NCI-H128 (cell line): ENCODE measurements around the gene ATP12A.

Source experiments
- DNase-seq: peaks from one replicate; lab custom pipeline; 2025; ENCODE audit not compliant: unreplicated experiment; lab: John Stamatoyannopoulos, UW

Gene ATP12A

GRCh38 chr13:24684600-24684998, 4.4 kb downstream of the ATP12A start:
- no peak for DNase-seq

GRCh38 chr13:24685314-24685713, 5.1 kb downstream of the ATP12A start:
- no peak for DNase-seq

GRCh38 chr13:24687611-24688010, 7.4 kb downstream of the ATP12A start:
- no peak for DNase-seq

GRCh38 chr13:24688111-24688510, 7.9 kb downstream of the ATP12A start:
- no peak for DNase-seq

DNA sequence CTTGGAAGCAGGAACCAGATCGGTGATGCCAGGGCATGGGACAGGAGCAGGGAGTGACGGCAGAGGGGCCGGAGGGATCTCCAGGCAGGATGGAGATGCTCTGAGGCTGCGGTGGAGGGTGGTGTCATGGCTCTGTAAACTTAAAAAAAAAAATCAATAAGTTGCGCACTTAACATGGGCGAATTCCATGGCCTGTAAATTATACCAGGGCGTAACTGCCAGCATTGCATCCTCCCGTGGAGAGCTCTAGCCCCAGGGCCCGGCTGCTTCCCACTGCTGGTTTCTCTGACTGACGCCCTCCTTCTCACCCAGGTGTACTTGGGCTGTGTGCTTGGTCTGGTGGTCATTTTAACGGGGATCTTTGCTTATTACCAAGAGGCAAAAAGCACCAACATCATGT, 8.7 kb downstream of the ATP12A start:
- no peak for DNase-seq

GRCh38 chr13:24691381-24691780, 11.2 kb downstream of the ATP12A start:
- no peak for DNase-seq

DNA sequence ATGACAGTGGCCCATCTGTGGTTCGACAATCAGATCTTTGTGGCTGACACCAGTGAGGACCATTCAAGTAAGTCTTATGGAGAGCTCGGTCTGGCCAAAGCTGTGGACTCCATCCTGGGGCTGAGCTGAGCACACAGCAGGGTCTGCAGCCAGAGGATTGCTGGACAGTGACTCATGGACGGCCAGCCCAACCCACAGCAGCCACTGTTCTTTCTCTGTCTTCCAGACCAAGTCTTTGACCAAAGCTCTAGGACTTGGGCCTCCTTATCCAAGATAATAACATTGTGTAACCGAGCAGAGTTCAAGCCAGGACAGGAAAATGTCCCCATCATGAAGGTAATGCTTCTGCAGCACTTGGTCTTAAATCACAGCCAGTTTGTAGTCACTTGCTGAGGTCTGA, 12.4 kb downstream of the ATP12A start:
- no peak for DNase-seq

DNA sequence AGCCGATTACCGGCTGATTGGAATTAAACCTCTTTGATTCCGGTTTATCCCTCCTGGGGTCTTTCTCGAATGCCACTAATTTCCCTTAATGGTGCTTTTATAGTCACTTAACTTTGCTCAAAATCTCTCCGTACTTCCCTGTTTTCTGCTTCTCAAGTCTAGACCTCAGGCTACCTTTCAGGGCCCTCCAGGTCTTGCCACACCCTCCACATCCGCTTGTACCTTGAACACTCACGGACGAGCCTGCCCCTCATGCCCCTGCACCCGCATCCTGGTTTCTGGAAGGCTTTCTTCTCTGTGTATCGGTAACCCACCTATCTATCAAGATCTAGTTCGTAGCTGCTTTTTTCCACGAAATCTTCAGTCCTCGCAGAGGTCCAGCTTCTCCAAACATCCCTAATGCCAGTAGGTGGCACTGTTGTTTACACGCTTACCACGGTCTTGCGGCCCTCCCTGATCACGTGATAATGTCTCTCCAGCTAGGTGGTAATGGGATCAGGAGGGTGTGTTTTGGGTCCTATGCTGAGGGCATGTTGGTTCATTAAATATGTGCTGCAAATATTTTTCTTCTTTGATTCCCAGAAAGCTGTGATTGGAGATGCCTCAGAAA, 13.8 kb downstream of the ATP12A start:
- no peak for DNase-seq

DNA sequence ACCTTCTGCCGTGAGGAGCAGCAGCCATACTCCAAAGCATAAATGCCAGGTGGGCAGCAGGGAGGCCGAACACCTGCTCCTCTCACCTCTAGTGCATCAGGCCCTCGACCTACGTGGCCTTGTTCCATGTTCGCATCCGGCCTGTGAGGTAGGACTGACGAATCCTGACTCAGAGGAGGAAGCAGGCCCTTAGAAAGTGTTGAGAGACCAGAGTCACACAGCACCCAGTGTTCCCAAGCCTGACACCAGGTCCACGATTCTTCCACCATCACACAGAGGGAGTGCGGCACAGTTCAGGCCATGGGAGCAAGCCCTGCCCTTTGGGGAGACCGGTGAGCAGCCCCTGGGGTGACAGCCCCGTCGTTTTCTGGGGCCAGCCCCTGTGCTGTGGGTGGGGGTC, 14.7 kb downstream of the ATP12A start:
- DNase-seq = no peak

- DNase-seq = no peak
These were observed 18.5 kb downstream of the ATP12A start for GRCh38 chr13:24698686-24699085.

DNA sequence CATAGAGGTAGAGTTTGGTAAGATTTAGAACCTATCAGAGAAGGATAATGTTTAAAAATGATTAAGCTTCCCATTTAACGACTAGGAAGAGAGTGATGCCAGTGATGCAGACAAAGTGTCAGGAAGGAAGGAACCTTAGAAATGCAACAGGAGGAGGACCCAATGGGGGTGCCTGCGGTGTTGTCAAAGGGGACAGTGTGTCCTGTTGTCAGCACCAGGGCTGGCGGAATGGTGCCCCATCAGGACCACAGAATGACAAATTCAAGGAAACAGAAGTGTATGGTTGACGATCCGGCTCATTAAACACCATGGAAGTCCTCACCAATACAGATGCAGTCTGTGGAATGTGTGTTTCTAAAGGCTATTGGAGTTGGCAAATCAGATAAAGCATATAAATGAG, 19.3 kb downstream of the ATP12A start:
- DNase-seq = no peak

- DNase-seq = no peak
These were observed 20.3 kb downstream of the ATP12A start for GRCh38 chr13:24700539-24700938.

GRCh38 chr13:24706886-24707585, 26.8 kb downstream of the ATP12A start:
- DNase-seq = no peak

DNA sequence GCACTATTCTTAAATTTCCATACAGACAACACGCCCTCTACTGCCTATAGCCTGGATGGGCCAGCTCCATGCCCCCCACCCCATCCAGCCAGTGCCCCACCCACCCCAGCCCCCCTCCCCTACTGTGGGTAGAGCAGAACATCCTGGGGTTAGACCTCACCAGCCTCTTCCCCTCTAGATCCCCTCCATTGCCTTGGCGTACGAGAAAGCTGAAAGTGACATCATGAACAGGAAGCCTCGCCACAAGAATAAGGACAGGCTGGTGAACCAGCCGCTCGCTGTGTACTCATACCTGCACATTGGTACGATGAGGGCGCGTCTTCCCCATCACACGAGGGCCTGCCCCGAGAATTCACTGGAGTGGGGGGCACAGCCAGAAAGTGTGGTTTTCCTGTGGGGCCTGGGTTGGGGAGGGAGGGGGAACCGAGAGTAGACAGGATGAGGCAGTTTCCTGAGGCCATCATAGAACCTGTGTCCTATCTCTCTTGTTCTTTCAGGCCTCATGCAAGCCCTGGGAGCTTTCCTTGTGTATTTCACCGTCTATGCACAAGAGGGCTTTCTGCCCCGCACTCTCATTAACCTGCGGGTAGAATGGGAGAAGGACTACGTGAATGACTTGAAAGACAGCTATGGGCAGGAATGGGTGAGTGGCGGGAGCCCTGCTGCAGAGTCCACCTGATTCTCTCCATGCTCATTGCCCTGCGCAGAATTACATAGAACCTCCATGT, 29.1 kb downstream of the ATP12A start:
- DNase-seq = no peak

- no peak for DNase-seq
These were observed 32.8 kb downstream of the ATP12A start for GRCh38 chr13:24713022-24713421.

DNA sequence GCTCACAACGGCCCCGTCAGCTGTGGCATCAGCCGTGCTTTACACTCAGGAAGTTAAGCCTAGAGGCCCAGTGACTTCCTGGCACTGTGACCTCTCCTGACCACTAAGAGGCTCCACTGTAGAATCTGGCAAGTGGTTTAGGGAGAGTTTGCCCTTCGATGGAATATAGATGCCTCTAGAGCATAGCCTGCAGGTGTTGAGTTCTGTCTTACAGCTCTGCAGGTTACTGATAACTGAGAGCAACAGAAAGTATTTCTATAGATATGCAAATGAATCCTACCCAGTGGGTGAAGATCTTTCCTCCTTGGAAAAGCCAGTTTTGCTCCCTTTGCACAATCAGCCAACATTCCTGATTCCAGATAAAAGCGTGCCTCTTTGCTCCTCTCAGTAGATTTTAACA, 35.8 kb downstream of the ATP12A start:
- DNase-seq = no peak

DNA sequence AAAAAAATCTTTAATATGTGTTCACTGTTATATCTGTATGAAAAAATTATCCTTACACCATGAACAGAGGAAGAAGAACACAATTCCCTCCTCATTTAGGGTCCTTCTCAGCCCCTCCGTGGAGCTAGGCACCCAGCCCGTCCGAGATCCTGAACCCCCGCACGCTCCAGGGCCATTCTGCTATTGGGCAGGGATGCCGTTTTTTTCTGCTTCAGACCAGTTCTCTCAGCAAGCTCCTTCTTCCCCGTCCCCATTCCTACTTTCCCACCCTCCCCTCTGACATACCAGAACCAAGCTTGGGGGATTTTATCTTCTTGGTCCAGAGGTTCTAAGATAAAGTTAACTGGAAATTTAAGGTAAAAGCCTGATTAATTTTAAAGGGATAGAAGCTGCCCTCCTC, 36.2 kb downstream of the ATP12A start:
- no peak for DNase-seq

DNA sequence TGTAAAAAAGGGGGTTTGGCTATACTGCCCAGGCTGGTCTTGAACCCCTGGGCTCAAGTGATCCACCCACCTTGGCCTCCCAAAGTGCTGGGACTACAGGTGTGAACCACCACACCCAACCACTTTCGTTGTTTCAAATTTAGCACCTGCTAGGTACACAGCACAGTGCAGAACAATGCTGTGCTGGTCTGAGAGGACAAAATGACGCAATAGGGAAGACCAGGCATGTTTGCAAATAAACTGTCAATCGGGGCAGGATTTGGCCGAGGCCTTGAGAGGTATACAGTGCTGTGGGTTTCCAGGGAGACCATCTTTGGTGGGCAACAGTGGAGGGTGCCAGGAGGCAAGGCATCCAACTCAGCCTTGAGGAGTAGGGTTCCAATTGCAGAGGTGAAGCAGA, 37.0 kb downstream of the ATP12A start:
- no peak for DNase-seq

GRCh38 chr13:24718192-24718965, 38.2 kb downstream of the ATP12A start:
- DNase-seq = no peak

DNA sequence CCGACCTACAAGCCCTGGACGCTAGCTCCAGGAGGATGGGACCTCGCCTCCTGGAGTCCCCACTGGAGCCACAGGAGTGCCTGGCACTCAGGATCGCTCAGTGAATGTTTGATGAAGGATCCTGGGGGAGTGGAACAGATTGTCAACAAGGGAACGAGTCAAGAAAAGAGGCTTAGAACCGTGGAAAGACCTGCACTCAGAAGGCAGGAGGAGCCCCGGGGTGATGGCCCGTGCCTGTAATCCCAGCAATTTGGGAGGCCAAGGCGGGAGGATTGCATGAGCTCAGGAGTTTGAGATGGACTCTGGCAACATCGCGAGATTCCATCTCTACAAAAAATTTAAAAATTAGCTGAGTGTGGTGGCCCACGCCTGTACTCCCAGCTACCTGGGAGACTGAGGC, 38.9 kb downstream of the ATP12A start:
- DNase-seq = no peak

DNA sequence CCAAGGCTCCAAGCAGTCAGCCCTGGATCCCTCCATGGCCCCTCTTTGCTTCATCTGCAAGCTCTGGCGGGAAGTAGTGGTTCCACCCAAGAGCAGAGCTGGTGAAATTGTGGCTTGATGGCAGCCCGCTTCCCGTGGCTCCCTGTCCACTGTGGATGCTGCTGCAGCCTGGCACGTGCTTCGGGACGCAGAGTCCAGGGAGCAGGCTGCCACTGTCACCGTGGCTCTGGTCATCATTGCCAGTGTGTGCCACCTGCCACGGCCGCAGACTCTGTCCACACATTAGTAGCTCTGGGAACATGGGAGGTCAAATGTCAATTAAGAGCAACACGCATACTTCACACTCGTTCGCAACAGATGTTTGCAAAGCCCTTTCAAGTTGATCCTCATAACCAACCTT, 43.0 kb downstream of the ATP12A start:
- DNase-seq = no peak

- no peak for DNase-seq
These were observed 44.5 kb downstream of the ATP12A start for GRCh38 chr13:24724714-24725113.
